Caco-2 (cell line): ENCODE measurements around the gene RPA1. TPM values are rescaled to one million over a fixed set of nuclear protein-coding genes. Genes with fewer than 3 reads are reported as not detected.

ENCODE experiments used
- BruUV-seq: library from RNA; stranded (reverse); fragments of 400-500 nt; replicated peaks from 2 replicates; lab custom pipeline; 2021; lab: Mats Ljungman, UMichigan
- CTCF ChIA-PET: fragments of 300-600 bp; sonication (Branson Sonifier 250); formaldehyde crosslinking; loops from one replicate; lab custom pipeline; 2022; ENCODE audit warnings: antibody characterized with exemption; lab: Charles Lee
- POLR2A ChIA-PET: fragments of 300-600 bp; sonication (Branson Sonifier 250); formaldehyde crosslinking; loops from one replicate; lab custom pipeline; 2022; ENCODE audit warnings: antibody characterized with exemption; lab: Charles Lee
- DNase-seq, 2 experiments: peaks; one replicate each; pipeline versions ENCODE4 v3.0.0 to v3.0.0-alpha.2; 2020 to 2022
- H3K27me3 ChIP-seq: replicated peaks from 2 replicates; pipeline ENCODE4 v1.6.0; 2011; ENCODE audit warnings: low read length; ENCODE audit not compliant: control insufficient read depth, insufficient read depth
- H3K36me3 ChIP-seq: 2 replicates; pipeline ENCODE4 v1.5.1; 2011; ENCODE audit warnings: low read length; ENCODE audit not compliant: control insufficient read depth, insufficient read depth
- H3K4me1 ChIP-seq: fragments of 250-450 bp; sonication (Bioruptor Pico); 2 replicates; pipeline ENCODE4 v1.5.1; 2020; ENCODE audit warnings: mild to moderate bottlenecking
- H3K4me3 ChIP-seq: 2 replicates; pipeline ENCODE4 v1.5.1; 2011; ENCODE audit warnings: low read depth, mild to moderate bottlenecking, control low read depth, low read length
- H3K9me3 ChIP-seq: fragments of 250-450 bp; sonication (Bioruptor Pico); 2 replicates; pipeline ENCODE4 v1.5.1; 2020; ENCODE audit warnings: mild to moderate bottlenecking, moderate library complexity
- H3K27ac Mint-ChIP-seq: one replicate; pipeline ENCODE4 v1.8.0; 2022; ENCODE audit warnings: mixed read lengths; ENCODE audit not compliant: unreplicated experiment
- H3K27me3 Mint-ChIP-seq: one replicate; pipeline ENCODE4 v1.8.0; 2022; ENCODE audit warnings: mixed read lengths; ENCODE audit not compliant: insufficient read depth, unreplicated experiment
- H3K36me3 Mint-ChIP-seq: one replicate; pipeline ENCODE4 v1.8.0; 2022; ENCODE audit warnings: mild to moderate bottlenecking, mixed read lengths; ENCODE audit not compliant: insufficient read depth, unreplicated experiment
- H3K4me1 Mint-ChIP-seq: one replicate; pipeline ENCODE4 v1.8.0; 2022; ENCODE audit warnings: low read depth, mixed read lengths; ENCODE audit not compliant: unreplicated experiment
- H3K4me3 Mint-ChIP-seq: one replicate; pipeline ENCODE4 v1.8.0; 2022; ENCODE audit warnings: mild to moderate bottlenecking, moderate library complexity, mixed read lengths; ENCODE audit not compliant: unreplicated experiment
- H3K9me3 Mint-ChIP-seq: one replicate; pipeline ENCODE4 v1.8.0; 2022; ENCODE audit warnings: mixed read lengths; ENCODE audit not compliant: unreplicated experiment
- CTCF ChIP-seq, 2 experiments: fragments of 200-600 bp in 1 of 2; IDR thresholded peaks; 1 replicate in 1 of 2; 2 replicates in 1 of 2; pipeline versions ENCODE4 v1.5.1 to v1.8.0; 2011 to 2022; ENCODE audit warnings: antibody characterized with exemption in 1 of 2, control low read depth in 1 of 2, inconsistent platforms in 1 of 2, low read depth in 1 of 2, low read length in 1 of 2, mild to moderate bottlenecking in 1 of 2, moderate library complexity in 1 of 2; ENCODE audit not compliant: insufficient read depth in 1 of 2, severe bottlenecking in 1 of 2, unreplicated experiment in 1 of 2
- intact Hi-C: fragments of 100-400 bp; cut with micrococcal nuclease; formaldehyde crosslinking; loops from one replicate; pipeline ENCODE4 v1.10.0; 2022; ENCODE audit not compliant: unreplicated experiment
- total RNA-seq: library from RNA; stranded (reverse); gene quantifications from 2 replicates; pipeline ENCODE4 v1.2.3, GENCODE V29; 2022

Gene RPA1
- total RNA-seq, 1 experiment from 2014 or later, result 167 TPM

- intact Hi-C loops, result no loop called here
- no peaks in the 10 kb centered on the region for H3K27me3 ChIP-seq
- H3K27me3 Mint-ChIP-seq, result no peaks in the 10 kb centered on the region
- H3K27ac Mint-ChIP-seq, result no peak overlapping the region
- no peak for TF ChIP-seq CTCF (IDR thresholded peaks at IDR 0.05; ENCODE audit: insufficient read depth in 1 of 2, low read depth in 1 of 2, low read length in 1 of 2, severe bottlenecking in 1 of 2, unreplicated experiment in 1 of 2)
- CTCF ChIA-PET, result no interaction called here
- H3K9me3 Mint-ChIP-seq, result no peaks in the 10 kb centered on the region
- BruUV-seq, result no TSS peak
- no peaks in the 10 kb centered on the region for H3K9me3 ChIP-seq
- H3K4me1 Mint-ChIP-seq, result no peaks in the 10 kb centered on the region
- H3K4me3 ChIP-seq, result no peak overlapping the region
- no peaks in the 10 kb centered on the region for H3K36me3 Mint-ChIP-seq
- H3K36me3 ChIP-seq, result no peaks in the 10 kb centered on the region
- no peaks in the 10 kb centered on the region for H3K4me1 ChIP-seq
- POLR2A ChIA-PET, result no interaction called here
- H3K4me3 Mint-ChIP-seq, result no peak overlapping the region
- DNase-seq, result no peak
These were observed 107.7 kb downstream of the RPA1 start for GRCh38 chr17:1937461-1937860.

DNA sequence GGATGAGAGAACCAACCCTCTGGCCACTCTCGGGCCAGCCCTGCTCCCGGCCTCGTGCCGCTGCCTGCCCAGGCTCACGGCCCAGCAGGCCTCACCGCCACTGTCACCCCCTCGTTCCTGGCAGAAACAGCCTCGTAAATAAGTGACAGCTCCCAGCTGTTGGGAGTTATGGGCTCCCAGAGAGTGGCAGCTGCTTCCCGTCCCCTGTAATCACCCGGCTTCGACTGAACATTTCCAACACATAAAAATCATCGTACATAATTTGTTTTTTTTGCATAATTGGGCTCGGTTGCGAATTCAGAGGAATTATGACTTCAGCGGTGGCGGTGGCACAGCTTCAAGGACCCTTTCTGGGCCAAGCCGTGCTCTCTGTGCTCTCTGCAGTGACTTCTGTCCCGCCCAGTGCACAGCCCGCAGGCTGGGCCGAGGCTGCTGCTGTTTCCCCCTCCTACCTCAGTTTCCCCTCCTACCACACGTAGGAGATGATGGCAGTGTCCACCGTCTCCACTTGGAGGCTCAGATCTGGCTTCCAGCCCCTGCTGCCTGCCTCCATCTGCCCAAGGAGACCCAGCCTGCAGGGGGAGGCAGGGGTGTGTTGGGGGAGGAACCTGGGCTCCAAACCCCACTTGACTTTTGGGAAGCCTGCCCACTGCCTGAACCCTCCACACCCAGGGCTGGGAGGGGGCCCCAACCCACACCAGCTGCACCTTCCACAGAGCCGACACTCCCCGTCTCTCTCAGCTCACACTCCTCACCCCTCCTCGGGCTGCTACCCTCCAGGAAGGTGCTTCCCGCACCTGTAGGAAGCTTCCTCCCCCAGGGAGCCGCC is 110.4 kb downstream of the RPA1 start:
- no peaks in the 10 kb centered on the region for H3K9me3 Mint-ChIP-seq
- Histone ChIP-seq H3K9me3 (no peaks in the 10 kb centered on the region), H3K4me3 (no peak overlapping the region), H3K36me3 (no peaks in the 10 kb centered on the region), H3K27me3 (no peaks in the 10 kb centered on the region), H3K4me1 (no peaks in the 10 kb centered on the region)
- POLR2A ChIA-PET, result no interaction called here
- CTCF ChIA-PET, result no interaction called here
- no peak for TF ChIP-seq CTCF (IDR thresholded peaks at IDR 0.05; ENCODE audit: insufficient read depth in 1 of 2, low read depth in 1 of 2, low read length in 1 of 2, severe bottlenecking in 1 of 2, unreplicated experiment in 1 of 2)
- intact Hi-C loops, result no loop called here
- no TSS peak for BruUV-seq
- no peaks in the 10 kb centered on the region for H3K27me3 Mint-ChIP-seq
- no peaks in the 10 kb centered on the region for H3K4me1 Mint-ChIP-seq
- no peak overlapping the region for H3K27ac Mint-ChIP-seq
- no peak overlapping the region for H3K4me3 Mint-ChIP-seq
- DNase-seq, result no peak
- no peaks in the 10 kb centered on the region for H3K36me3 Mint-ChIP-seq

DNA sequence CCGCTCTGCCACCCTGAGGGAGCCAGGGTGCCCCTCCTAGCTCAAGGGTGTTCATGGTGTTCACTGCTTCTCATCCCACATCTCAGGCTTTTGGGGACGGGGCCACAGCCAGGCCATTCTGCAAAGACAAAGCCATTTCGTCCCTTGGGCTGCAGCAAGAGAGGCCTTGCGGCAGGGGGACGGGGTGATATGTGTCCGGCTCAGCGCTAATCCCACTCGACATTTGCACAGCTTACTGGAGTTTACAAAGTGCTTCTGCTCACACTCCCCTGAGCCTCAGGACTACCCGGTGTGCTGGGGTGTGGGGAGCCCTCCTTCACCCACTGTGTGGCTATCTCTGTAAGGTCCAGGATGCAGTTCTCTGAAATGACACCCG is 111.0 kb downstream of the RPA1 start:
- Mint-ChIP-seq H3K9me3 (no peaks in the 10 kb centered on the region), H3K36me3 (no peaks in the 10 kb centered on the region), H3K27ac (no peak overlapping the region), H3K4me1 (no peaks in the 10 kb centered on the region), H3K4me3 (no peak overlapping the region), H3K27me3 (no peaks in the 10 kb centered on the region)
- H3K4me1 ChIP-seq, result no peaks in the 10 kb centered on the region
- H3K9me3 ChIP-seq, result no peaks in the 10 kb centered on the region
- H3K27me3 ChIP-seq, result no peaks in the 10 kb centered on the region
- intact Hi-C loops, result no loop called here
- H3K4me3 ChIP-seq, result no peak overlapping the region
- TF ChIP-seq CTCF (IDR thresholded peaks at IDR 0.05; ENCODE audit: insufficient read depth in 1 of 2, low read depth in 1 of 2, low read length in 1 of 2, severe bottlenecking in 1 of 2, unreplicated experiment in 1 of 2), result no peak
- no peaks in the 10 kb centered on the region for H3K36me3 ChIP-seq
- ChIA-PET POLR2A (no interaction called here), CTCF (no interaction called here)
- BruUV-seq, result no TSS peak
- no peak for DNase-seq
